ENCODE data around the gene HNRNPLL.

Gene HNRNPLL

DNA sequence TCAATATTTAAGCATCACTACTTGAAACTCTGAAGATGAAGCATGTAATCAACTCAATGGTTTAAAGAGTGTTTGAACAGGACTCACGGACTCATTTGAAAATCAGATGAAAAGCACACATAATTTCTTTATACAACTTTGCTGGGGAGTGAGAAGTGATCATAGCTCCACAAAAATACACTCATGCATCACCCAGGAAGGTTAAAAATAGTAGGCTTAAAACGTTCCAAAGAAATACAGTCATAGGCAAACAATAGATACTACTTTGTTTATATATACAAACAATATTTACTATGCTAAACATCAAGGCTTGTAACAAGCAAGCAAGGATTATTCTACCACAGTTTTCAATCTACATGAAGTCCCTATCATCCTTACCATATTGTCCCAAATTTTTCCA, 11.6 kb downstream of the HNRNPLL start:
- DNase-seq = no peak

DNA sequence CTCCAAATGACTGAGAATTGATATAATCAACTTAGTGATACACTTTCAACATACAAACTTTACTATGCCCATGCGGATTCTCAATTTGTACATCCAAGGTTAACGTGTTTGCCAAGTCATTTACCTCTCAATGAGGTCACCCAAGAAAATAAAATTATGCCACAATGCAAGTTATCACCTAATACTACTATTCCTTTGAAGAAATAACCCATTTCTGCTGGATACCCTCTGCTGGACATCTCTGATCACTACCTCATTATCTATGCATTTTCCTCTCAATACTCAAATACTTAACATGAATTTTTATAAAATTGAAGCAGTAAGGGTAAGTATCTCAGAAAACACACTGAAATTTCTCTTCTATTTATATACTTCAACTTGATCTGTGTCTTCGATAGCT, 12.7 kb downstream of the HNRNPLL start:
- DNase-seq = no peak

DNA sequence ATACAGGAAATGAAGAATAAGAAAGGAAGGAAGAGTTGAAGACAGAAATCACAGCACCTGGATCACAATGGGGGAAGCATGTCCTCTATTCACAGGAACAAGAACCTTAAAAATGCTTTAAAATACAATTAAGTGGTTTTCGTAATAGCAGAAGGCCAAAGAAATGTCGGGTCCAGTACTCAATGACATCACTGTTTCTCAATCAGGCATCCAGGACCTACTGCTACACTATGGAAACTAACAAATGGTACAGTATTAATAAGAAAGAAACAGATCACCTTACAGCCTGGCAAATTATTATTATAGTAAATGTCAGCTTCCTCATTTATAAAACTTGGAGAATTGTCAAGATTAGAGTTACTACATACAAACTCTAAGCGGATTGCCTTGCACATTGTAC, 15.8 kb downstream of the HNRNPLL start:
- no peak for DNase-seq

- no peak for DNase-seq
These were observed 17.8 kb downstream of the HNRNPLL start for GRCh38 chr2:38584881-38585280.

DNA sequence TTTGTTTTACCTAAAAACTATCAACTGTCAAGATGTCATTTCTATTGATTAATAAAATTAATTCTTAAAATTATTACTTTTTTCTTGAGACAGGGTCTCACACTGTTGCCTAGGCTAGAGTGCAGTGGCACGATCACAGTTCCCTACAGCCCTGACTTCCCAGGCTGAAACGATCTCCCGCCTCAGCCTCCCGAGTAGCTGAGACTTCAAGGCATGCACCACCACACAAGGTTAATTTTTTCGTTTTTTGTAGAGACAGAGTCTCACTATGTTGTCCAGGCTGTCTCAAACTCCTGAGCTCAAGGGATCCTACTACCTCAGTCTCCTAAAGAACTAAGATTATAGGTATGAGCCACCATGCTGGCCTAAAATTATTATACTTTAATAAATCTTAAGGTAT, 18.7 kb downstream of the HNRNPLL start:
- DNase-seq = no peak

- DNase-seq = no peak
These were observed 19.2 kb downstream of the HNRNPLL start for GRCh38 chr2:38583524-38583923.

- peak; percentile 71 for DNase-seq
These were observed 21.3 kb downstream of the HNRNPLL start for GRCh38 chr2:38581193-38582147.

DNA sequence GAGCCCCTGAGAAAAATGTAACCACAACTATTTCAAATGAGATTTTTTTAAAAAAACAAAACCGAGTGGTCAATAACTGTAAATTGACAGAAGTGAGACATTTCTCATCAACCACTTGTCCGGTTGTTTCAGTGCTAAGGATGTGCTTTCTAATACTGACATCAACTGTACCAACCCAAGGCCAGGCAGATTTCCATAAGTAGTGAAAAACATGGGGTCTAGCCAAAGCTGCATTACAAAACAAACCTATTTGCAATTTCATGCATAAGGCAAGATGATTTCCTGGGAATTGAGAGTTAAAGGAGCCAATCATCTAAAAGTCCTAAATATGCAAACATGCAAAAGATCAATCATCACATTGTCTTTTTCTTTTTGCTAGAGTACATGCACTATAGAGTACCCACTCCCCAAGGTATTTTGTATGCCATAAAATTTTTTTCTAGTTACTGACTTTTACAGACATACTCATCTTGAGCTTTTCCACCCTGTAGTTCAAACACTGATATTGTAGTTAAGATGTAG, 22.6 kb downstream of the HNRNPLL start:
- DNase-seq = no peak

- no peak for DNase-seq
These were observed 23.9 kb downstream of the HNRNPLL start for GRCh38 chr2:38578832-38579231.

DNA sequence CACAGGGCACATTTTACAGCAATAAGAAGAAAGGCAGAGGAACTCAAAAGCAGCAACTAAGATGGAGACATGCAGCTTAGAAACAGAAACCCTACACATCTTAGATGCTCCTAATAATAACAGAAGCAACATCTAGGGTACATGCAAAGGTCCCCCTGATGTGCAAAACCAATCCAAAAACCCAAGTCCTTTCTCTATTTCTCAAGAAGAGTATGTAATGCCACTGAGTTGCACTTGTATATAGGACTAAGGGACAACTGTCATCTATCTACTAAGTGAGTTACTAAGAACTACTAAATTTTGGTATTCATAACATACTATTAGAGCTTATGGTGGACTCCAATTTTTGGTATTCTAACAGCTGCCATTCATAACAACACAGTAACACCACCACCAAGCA, 28.4 kb downstream of the HNRNPLL start:
- no peak for DNase-seq

- DNase-seq = no peak
These were observed 30.6 kb downstream of the HNRNPLL start for GRCh38 chr2:38572167-38572566.

DNA sequence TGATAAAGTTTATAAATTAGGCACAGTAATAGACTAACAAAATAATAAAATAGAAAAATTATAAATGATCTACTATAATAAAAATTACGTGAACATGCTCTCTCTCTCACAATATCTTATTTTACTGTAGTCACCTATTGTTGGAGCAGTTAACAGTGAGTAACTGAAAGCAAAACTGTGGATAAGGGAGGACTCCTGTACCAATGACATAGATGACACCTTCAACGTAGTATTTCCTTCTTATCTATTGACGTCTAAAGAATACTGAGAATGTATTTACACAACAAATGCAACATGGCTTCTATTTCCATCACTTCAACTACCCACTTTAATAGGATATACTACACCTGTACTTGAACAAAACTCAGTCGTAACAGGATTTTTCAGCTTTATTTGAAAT, 31.5 kb downstream of the HNRNPLL start:
- no peak for DNase-seq

GRCh38 chr2:38568724-38569436, 33.8 kb downstream of the HNRNPLL start:
- DNase-seq = no peak

DNA sequence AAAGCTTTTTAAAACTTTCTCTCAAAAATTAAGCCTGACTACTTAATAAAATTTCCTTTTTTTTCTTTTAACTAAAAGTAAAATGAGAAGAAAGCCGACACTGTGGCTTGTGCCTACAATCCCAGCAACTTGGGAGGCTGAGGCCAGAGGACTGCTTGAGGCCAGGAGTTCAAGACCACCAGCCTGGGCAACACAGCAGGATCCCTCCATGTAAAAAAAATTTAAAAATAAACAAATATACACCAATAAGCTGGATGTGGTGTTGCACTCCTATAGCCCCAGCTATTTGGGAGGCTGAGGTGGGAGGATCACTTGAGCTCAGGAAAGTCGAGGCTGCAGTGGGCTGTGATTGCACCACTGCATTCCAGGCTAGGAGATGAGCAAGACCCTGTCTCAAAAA, 37.4 kb downstream of the HNRNPLL start:
- DNase-seq = no peak

- DNase-seq = no peak
These were observed 41.0 kb downstream of the HNRNPLL start for GRCh38 chr2:38561691-38562090.

DNA sequence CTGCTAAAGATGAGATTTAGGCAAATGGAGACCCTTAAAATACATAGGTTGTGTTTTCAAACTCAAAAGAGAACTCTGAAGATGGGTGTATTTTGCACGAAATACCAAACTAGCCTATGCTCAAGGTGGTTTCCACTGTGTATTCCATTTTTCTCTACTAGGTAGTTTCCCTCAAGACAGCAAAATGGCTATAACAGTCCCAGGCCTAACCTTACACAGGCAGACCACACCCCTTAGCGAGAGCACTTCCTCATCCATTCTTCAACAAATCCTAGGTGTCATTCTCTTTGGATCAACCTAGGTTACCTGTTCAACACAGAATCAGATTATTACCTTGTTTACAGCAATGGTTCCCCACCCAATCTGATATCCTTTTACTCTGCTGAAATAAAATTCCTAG, 42.6 kb downstream of the HNRNPLL start:
- DNase-seq = no peak

GRCh38 chr2:38557981-38558380, 44.7 kb downstream of the HNRNPLL start:
- no peak for DNase-seq

DNA sequence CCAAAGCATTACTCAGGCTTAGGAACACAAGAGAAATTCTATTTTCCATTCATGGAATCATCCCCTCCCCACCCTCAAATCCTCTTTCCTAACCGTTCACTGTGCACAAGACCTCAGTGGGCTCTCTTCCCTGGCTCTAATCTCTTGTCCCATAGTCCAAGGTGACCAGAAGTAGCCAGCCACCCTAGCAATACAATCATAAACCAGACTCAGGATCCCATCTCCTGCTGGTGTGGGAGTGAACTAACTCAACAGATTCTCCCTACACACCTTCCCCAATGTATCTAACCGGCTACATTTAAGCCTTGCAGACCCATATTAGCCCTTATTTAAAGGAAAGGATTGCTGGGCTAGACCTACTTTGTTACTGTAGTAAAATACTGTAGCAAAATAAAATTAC, 45.5 kb downstream of the HNRNPLL start:
- DNase-seq = no peak

DNA sequence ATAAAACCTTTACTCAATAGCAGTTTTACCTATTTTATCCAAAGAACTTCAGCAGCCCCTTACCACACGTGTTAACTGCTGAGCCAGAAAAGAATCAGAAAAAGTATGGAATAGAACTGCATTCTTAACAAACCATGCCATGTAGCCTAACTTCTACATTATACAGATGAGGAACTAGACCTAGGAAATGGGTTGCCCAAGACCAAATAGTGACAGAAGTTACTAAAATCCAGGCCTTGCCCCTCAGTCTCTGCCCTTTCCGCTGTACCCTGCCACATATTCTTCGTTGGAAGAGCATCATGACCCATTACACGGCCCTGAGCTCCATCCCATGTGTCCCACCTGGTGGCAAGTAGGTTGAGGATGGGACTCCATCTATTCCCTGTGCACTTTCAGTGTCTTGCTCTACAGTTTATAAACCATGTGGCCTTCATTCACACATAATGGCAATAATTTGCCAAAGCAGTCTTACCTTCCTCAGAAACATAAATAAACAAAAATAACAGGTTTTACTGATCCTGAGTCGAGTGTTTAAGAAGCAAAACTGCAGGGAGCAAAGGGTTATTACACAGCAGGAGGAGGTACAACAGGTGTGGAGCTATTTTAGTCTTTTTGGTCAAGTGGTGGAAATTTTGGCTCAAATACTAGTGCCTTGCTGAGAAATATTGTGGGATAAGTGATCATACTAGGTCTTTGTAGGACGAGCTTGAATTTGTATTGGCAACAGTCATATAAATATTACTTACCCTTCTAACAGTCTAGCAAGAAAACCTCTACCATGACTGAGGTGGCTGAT, 46.5 kb downstream of the HNRNPLL start:
- DNase-seq = no peak

DNA sequence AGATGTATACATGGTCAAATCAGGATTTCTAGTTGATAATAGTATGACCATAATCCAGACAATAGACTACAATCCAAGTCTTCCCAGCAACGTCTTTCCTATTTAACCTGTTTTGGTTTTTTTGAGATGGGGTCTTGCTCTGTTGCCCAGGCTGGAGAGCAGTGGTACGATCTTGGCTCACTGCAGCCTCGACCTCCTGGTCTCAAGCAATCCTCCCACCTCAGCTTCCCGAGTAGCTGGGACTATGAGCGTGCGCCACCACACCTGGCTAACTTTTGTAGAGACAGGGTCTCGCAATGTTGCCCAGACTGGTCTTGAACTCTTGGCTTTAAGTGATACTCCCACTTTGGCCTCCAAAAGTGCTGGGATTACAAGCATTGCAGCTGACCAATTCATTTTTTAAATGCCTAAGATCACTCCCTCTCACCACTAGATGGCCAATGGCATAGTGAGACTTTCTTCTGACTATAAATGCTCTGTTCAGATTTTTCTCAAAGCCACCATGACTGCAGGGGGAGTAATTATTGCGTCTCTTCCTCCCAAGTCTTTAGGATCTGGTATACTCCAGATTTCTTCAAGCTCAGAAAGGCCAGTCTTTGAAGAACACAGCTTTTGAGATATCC, 47.6 kb downstream of the HNRNPLL start:
- DNase-seq = no peak

DNA sequence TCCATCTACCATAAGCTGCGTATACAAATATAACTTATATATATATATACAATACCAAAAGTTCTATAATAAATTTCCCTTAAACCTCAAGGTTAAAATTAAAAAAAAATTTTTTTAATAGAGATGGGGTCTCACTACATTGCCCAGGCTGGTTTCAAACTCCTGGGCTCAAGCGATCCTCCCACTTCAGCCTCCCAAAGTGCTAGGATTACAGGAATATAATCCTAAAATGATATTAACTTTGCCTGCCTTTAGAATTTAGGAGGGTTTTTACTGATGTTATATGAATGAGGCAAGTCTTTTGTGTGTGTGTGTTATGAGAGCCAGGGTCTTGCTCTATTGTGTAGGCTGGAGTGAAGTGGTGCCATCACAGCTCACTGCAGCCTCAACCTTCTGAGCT, 49.2 kb downstream of the HNRNPLL start:
- DNase-seq = no peak

- DNase-seq = no peak
These were observed 50.5 kb downstream of the HNRNPLL start for GRCh38 chr2:38552259-38552658.

GRCh38 chr2:38551746-38552145, 51.0 kb downstream of the HNRNPLL start:
- no peak for DNase-seq
